Fibroblast of peridontal ligament (primary cell): Measurements from ENCODE around the gene ERGIC3.

Experiments used
- DNase-seq: peaks from one replicate; pipeline ENCODE4 v3.0.0-alpha.2; 2010; ENCODE audit errors: extremely low read depth

Gene ERGIC3

DNA sequence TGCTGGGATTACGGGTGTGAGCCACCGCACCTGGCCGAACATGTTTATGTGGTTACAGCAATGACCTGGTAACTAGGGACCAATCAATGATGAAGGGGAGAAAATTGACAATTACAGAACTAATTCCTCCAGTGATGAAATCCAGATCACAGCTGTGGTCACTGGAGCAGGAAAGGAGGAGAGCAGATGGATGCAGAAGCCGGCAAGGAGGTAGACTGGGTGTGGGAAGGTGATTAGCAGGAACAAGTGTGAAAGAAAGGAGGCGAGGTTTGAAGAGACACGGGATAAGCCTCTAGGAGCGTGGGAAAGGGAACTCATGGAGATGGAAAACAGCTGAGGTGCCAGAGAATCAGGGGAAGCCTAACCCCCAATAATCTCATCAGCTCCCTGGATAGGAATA is 56.6 kb downstream of the ERGIC3 start:
- no peak for DNase-seq

- no peak for DNase-seq
Measured at GRCh38 chr20:35598899-35599775, 57.3 kb downstream of the ERGIC3 start.

DNA sequence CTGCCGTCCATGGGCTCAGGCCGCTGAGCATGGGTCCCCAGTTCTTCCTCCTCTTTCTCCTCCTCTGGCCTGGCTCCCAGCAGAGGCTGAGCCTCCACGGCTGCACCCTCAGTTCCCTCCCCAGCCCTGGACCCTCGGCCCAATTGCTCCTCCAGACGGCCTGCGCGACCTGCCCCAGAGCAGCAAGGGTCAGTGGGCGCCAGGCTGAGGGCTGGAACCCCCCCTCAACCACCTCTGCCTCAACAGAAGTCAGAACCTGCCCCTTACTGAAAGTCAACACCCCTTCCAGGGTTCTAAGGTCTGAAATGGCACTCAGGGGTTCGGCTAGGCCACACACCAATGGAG is 57.9 kb downstream of the ERGIC3 start:
- no peak for DNase-seq

- no peak for DNase-seq
Measured at GRCh38 chr20:35600176-35600992, 58.5 kb downstream of the ERGIC3 start.

- peak; percentile 56 for DNase-seq
Measured at GRCh38 chr20:35600993-35601973, 59.4 kb downstream of the ERGIC3 start.

DNA sequence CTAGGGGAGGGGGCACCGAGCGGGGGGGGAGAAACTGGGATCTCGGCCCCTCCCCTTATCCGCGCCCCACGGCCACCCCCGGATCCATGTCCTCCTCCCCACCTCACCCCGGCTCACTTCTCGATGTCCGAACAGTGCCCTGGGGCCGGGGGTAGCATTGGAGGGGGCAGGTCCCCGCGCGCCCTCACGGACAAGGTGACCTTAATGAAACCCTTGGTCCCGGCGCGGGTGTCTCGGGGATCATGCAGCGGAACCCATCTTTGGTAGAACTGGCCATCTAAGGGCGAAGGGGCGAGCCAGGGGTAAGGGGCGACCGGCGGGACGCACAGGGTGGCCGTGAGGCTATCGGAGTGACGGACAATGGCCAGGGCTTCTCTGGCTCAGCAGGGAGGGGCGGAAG is 60.1 kb downstream of the ERGIC3 start:
- no peak for DNase-seq

DNA sequence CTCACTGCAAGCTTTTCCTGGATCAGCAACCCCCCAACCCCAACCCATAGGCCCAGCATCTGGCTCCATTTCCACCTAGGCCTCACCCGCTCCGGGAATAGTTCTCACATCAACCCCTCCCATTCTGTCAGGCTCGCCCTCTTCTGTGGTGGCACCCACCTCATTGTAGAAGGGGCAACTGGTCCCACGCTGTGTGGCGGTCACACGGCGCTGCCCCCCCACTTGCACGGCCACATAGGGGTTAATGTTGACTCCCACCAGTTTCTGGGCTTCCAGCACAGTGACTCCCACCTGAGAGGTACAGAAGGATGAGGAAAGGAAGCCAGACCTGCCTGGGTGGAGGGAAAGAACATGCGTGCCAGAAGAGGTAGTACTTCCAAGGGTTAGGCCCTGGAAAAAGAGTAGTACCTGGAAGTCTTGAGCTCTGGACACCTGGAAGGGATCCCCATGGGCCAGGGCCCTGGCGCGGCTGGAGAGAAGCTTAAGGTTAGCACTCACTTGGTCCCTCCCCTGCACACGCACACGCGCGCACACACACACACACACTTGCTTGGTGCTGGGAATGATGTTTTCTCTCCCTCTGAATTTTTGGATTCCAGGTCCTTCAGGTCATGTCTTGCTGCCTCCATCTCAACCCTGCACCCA is 61.1 kb downstream of the ERGIC3 start:
- no peak for DNase-seq

DNA sequence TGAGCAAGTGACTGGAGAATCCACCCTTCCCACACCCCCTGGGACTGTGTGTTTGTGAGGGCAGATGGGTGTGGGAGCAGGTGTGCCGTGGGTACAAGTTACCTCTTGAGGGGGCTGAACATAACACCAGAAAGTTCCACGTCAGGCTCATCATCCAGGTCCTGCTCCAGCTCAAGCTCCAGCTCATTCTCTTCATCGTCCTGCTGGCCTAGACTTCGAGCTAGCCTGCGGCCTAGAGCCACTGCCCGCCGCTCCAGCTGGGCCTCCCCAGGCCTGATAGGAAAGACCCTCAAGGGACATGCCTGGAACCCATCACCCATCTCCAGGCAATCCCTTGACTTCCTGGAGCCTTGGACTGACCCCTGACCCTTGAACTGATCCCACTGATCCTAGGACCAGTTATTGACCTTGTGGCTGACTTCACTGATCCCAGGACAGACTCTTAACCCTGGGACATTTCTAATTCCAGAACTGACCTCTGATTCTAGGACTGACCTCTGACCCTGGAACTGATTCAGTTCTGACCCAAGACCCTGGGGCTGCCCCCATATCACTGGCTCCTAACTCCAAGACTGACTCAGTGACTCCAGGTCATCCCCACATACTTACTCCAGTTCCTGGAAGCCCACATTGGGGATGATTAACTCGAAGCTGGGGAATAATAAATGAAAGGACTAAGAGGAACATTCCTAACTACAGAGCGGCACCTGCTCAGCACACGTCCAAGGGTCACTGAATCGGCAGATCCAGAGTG is 62.0 kb downstream of the ERGIC3 start:
- no peak for DNase-seq

DNA sequence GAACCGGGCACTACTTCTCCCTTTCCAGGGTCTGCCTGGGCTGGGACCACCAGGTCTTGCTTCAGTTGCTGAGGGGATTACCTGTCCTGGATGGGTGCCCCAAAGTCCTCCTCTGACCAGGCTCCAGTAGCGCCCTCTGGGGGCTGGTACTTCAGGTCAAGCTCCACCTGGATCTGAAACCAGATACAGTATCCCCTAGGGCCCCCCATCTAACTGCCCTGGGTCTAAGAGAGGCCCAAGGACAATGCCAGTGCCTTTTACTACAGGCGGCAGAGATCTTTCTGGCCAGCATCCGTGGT is 62.5 kb downstream of the ERGIC3 start:
- no peak for DNase-seq

DNA sequence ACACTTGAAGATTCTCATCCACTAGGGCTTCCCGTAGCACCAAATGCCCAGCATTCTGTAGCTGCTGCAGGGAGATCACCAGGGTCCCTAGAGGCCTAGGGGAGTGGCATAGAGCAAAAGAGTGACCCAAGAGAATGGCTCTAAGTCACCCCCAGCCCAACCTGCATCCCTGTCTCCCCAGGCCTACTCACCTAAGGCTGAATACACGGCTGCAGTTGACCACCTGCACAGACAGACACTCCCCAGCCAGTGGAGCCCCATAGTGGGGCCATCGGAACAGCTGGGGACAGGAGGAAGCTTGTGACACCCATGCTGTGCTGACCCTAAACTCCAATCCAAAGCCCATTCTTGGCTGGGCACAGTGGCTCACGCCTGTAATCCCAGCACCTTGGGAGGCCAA is 64.2 kb downstream of the ERGIC3 start:
- DNase-seq = no peak
